Activated B cell treated with CpG ODN at 0.5 μM for 24 hours (primary cell): ENCODE data around the gene CCDC188. TPM values are rescaled to one million over a fixed set of nuclear protein-coding genes. Genes with fewer than 3 reads are reported as not detected.

Experiments used
- ATAC-seq: fragments of 200-7000 bp; cut with Tn5 transposase; one replicate; pipeline ENCODE4 v1.10.0; 2021; ENCODE audit warnings: low read depth, mild to moderate bottlenecking, moderate library complexity
- CTCF ChIA-PET: fragments of 350-600 bp; sonication (Branson Sonifier 250); formaldehyde crosslinking; loops from one replicate; lab custom pipeline; 2021; ENCODE audit warnings: antibody characterized with exemption; lab: Charles Lee
- POLR2A ChIA-PET: fragments of 350-600 bp; sonication (Branson Sonifier 250); formaldehyde crosslinking; loops from one replicate; lab custom pipeline; 2021; ENCODE audit warnings: antibody characterized with exemption; lab: Charles Lee
- DNase-seq: peaks from one replicate; pipeline ENCODE4 v3.0.0; 2022
- H3K27ac Mint-ChIP-seq: one replicate; pipeline ENCODE4 v1.8.0; 2020; ENCODE audit warnings: mixed read lengths
- H3K27me3 Mint-ChIP-seq: one replicate; pipeline ENCODE4 v1.8.0; 2021; ENCODE audit warnings: mixed read lengths
- H3K36me3 Mint-ChIP-seq: one replicate; pipeline ENCODE4 v1.8.0; 2021; ENCODE audit warnings: low read depth, mixed read lengths
- H3K4me1 Mint-ChIP-seq: one replicate; pipeline ENCODE4 v1.8.0; 2021; ENCODE audit warnings: mixed read lengths
- H3K4me3 Mint-ChIP-seq: one replicate; pipeline ENCODE4 v1.8.0; 2020; ENCODE audit warnings: mild to moderate bottlenecking, mixed read lengths
- H3K9me3 Mint-ChIP-seq: one replicate; pipeline ENCODE4 v1.8.0; 2020; ENCODE audit warnings: mixed read lengths
- CTCF ChIP-seq: fragments of 200-600 bp; IDR thresholded peaks from one replicate; pipeline ENCODE4 v1.8.0; 2022; ENCODE audit warnings: antibody characterized with exemption, mild to moderate bottlenecking
- intact Hi-C: fragments of 100-400 bp; cut with micrococcal nuclease; formaldehyde crosslinking; loops from one replicate; pipeline ENCODE4 v1.15.1; 2024
- total RNA-seq: library from RNA; stranded (reverse); gene quantifications from 2 replicates; pipeline ENCODE4 v1.2.3, GENCODE V29; 2022

CCDC188 gene
- total RNA-seq, 1 donor from 2014 or later = not detected

GRCh38 chr22:20159076-20159475, 8.2 kb upstream of the CCDC188 start:
- no peak overlapping the region for H3K27ac Mint-ChIP-seq
- H3K27me3 Mint-ChIP-seq = peaks cover 16% of the 10 kb centered on the region
- intact Hi-C loops = no loop called here
- ATAC-seq (no peak), DNase-seq (no peak)
- H3K4me3 Mint-ChIP-seq = no peak overlapping the region
- no peak for TF ChIP-seq CTCF
- no peaks in the 10 kb centered on the region for H3K4me1 Mint-ChIP-seq
- no peaks in the 10 kb centered on the region for H3K36me3 Mint-ChIP-seq
- CTCF ChIA-PET = interaction anchor here (1.2 kb wide), 1 partner anchor 111 kb away, joined by 3 read pairs; no protein-coding TSS in a partner anchor
- H3K9me3 Mint-ChIP-seq = no peaks in the 10 kb centered on the region
- POLR2A ChIA-PET = no interaction called here

- ATAC-seq (no peak), DNase-seq (no peak)
- no peaks in the 10 kb centered on the region for H3K9me3 Mint-ChIP-seq
- intact Hi-C loops = no loop called here
- ChIA-PET CTCF (no interaction called here), POLR2A (no interaction called here)
- TF ChIP-seq CTCF = no peak
- no peaks in the 10 kb centered on the region for H3K36me3 Mint-ChIP-seq
- H3K27ac Mint-ChIP-seq = no peak overlapping the region
- no peak overlapping the region for H3K4me3 Mint-ChIP-seq
- H3K27me3 Mint-ChIP-seq = peaks cover 16% of the 10 kb centered on the region
- H3K4me1 Mint-ChIP-seq = no peaks in the 10 kb centered on the region
Measured at GRCh38 chr22:20158391-20159036, 7.7 kb upstream of the CCDC188 start.

GRCh38 chr22:20157430-20158183, 6.8 kb upstream of the CCDC188 start:
- peaks cover 16% of the 10 kb centered on the region for H3K27me3 Mint-ChIP-seq
- ChIA-PET POLR2A (interaction anchor here (0.6 kb wide), 1 partner anchor 1065 kb away, joined by 9 read pairs; no protein-coding TSS in a partner anchor), CTCF (interaction anchor here (0.9 to 1.7 kb wide), 11 partner anchors 14 to 299 kb away, joined by 3 to 18 read pairs (median 4); no protein-coding TSS in a partner anchor)
- H3K36me3 Mint-ChIP-seq = no peaks in the 10 kb centered on the region
- intact Hi-C loops = loop anchor here (1.0 kb wide), 3 partner anchors 81 to 299 kb away; partner anchors contain the start of gene RTN4R
- TF ChIP-seq CTCF = no peak
- H3K4me1 Mint-ChIP-seq = no peaks in the 10 kb centered on the region
- H3K4me3 Mint-ChIP-seq = no peak overlapping the region
- no peak overlapping the region for H3K27ac Mint-ChIP-seq
- no peak for DNase-seq
- H3K9me3 Mint-ChIP-seq = no peaks in the 10 kb centered on the region
- ATAC-seq = no peak

- intact Hi-C loops = loop anchor here (1.0 kb wide), 3 partner anchors 81 to 299 kb away; partner anchors contain the start of gene RTN4R
- H3K9me3 Mint-ChIP-seq = no peaks in the 10 kb centered on the region
- ChIA-PET CTCF (interaction anchor here (0.8 to 1.7 kb wide), 12 partner anchors 14 to 300 kb away, joined by 3 to 18 read pairs (median 4); no protein-coding TSS in a partner anchor), POLR2A (interaction anchor here (0.6 kb wide), 1 partner anchor 1064 kb away, joined by 9 read pairs; no protein-coding TSS in a partner anchor)
- DNase-seq (peak; percentile 88), ATAC-seq (peak; percentile 96)
- no peaks in the 10 kb centered on the region for H3K36me3 Mint-ChIP-seq
- TF ChIP-seq CTCF = peak; percentile 75
- H3K4me1 Mint-ChIP-seq = no peaks in the 10 kb centered on the region
- no peak overlapping the region for H3K4me3 Mint-ChIP-seq
- no peak overlapping the region for H3K27ac Mint-ChIP-seq
- peaks cover 16% of the 10 kb centered on the region for H3K27me3 Mint-ChIP-seq
Measured at GRCh38 chr22:20156611-20157429, 6.0 kb upstream of the CCDC188 start.
